ENCODE results near the gene CHST11.

Gene CHST11

GRCh38 chr12:104670439-104671408 lies 214.0 kb downstream of the CHST11 start (continued):
- TF ChIP-seq HOXC10 (CRISPR knock-in tag; IDR thresholded peaks at IDR 0.05): no peak
- no peak for TF ChIP-seq ZEB2 (tag by site-specific recombination; IDR thresholded peaks at IDR 0.05)
- TF ChIP-seq ZNF473 (tag by site-specific recombination; IDR thresholded peaks at IDR 0.05): peak; percentile 70; the same call in 1 of the 2 replicates
- TF ChIP-seq ZNF398 (tag by site-specific recombination; IDR thresholded peaks at IDR 0.05): peak; percentile 50; the same call in 1 of the 2 replicates
- TF ChIP-seq OSR2 (tag by site-specific recombination; IDR thresholded peaks at IDR 0.05): no peak
- no peak for TF ChIP-seq OVOL3 (tag by site-specific recombination; IDR thresholded peaks at IDR 0.05)
- TF ChIP-seq ZNF184 (tag by site-specific recombination; IDR thresholded peaks at IDR 0.05): no peak
- peak; percentile 86; the same call in 1 of the 2 replicates for TF ChIP-seq ZNF280C (tag by site-specific recombination; IDR thresholded peaks at IDR 0.05)
- TF ChIP-seq ZBTB48 (tag by site-specific recombination; IDR thresholded peaks at IDR 0.05): peak; percentile 22; the same call in 1 of the 2 replicates
- peak; percentile 100 for TF ChIP-seq EGR2 (tag by site-specific recombination; IDR thresholded peaks at IDR 0.05; ENCODE audit: low read depth)
- TF ChIP-seq ZNF549 (tag by site-specific recombination; IDR thresholded peaks at IDR 0.05): no peak
- TF ChIP-seq ZNF658 (tag by site-specific recombination; IDR thresholded peaks at IDR 0.05): 0 out of 2 replicates have a peak, but pooled peaks have one; percentile 47
- no peak for TF ChIP-seq ZNF654 (tag by site-specific recombination; IDR thresholded peaks at IDR 0.05; ENCODE audit: low read depth)
- TF ChIP-seq ZSCAN23 (tag by site-specific recombination; IDR thresholded peaks at IDR 0.05): no peak
- no peak for TF ChIP-seq ZNF132 (tag by site-specific recombination; IDR thresholded peaks at IDR 0.05; ENCODE audit: borderline replicate concordance)
- TF ChIP-seq ATF2 (tag by site-specific recombination; IDR thresholded peaks at IDR 0.05; ENCODE audit: low read depth): no peak
- TF ChIP-seq PATZ1 (tag by site-specific recombination; IDR thresholded peaks at IDR 0.05): 0 out of 2 replicates have a peak, but pooled peaks have one; percentile 17

All from HEK293 (cell line).